Measurements from ENCODE around the gene POLR1E.

GRCh38 chr9:37503736-37504135, 18.0 kb downstream of the POLR1E start:
- no peak for TF ChIP-seq POLR2A (IDR thresholded peaks at IDR 0.05)
- TF ChIP-seq CTCF (IDR thresholded peaks at IDR 0.05): no peak
